ENCODE measurements around the gene TRIP6. TPM values are rescaled to one million over a fixed set of nuclear protein-coding genes. Genes with fewer than 3 reads are reported as not detected.

Gene TRIP6
- total RNA-seq, 2 experiments from 2014 or later = 44.2 to 45.1 TPM

DNA sequence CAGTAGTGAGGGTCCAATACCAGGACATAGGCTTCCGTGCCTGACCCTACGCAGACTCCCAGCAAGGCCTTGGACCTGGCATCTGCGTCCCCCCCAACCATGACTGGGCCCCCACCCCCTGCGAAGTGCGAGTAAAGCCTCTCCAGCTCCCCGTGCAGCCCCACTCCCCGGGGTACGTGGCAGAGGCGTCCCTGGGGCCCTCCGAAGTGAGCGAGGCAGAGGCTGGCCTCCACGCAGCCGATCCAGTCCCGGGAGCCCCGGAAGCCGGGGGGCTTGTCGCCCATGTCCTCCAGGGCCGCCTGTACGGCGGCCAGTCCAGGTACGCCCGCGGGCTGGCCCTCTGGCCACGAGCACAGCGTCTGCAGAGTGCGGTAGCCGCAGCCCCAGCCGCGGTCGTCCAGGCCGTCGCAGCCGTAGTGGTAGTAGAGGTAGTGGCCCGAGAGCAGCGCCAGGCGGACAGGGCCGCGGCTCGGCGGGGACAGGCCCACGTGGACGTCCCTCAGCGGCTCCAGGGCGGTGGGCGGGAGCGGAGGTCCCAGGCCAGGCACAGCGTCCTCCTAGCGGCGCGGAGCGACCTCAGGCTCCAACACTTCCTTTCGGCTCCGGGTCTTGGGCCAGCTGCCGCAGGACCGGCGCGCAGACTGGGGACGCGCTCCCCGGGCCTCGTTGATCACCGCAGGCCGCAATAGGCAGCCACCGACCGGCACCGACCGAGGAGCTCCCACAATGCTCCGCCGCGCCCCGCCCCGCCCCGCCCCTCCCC, 22.0 kb downstream of the TRIP6 start, which contains the start of gene UFSP1:
Gene UFSP1 (minus strand): TSS at position 728 of the 763 bp plus-strand sequence. CDS start 444 bp downstream, at position 284.
- Mint-ChIP-seq H3K27ac (peak within 1 kb of the TSS; percentile 91), H3K4me1 (peaks cover 44% of the 10 kb centered on the region), H3K36me3 (peaks cover 32% of the 10 kb centered on the region), H3K4me3 (peak within 1 kb of the TSS; percentile 87), H3K9me3 (no peaks in the 10 kb centered on the region), H3K27me3 (peaks cover 33% of the 10 kb centered on the region)
- DNase-seq = no peak

DNA sequence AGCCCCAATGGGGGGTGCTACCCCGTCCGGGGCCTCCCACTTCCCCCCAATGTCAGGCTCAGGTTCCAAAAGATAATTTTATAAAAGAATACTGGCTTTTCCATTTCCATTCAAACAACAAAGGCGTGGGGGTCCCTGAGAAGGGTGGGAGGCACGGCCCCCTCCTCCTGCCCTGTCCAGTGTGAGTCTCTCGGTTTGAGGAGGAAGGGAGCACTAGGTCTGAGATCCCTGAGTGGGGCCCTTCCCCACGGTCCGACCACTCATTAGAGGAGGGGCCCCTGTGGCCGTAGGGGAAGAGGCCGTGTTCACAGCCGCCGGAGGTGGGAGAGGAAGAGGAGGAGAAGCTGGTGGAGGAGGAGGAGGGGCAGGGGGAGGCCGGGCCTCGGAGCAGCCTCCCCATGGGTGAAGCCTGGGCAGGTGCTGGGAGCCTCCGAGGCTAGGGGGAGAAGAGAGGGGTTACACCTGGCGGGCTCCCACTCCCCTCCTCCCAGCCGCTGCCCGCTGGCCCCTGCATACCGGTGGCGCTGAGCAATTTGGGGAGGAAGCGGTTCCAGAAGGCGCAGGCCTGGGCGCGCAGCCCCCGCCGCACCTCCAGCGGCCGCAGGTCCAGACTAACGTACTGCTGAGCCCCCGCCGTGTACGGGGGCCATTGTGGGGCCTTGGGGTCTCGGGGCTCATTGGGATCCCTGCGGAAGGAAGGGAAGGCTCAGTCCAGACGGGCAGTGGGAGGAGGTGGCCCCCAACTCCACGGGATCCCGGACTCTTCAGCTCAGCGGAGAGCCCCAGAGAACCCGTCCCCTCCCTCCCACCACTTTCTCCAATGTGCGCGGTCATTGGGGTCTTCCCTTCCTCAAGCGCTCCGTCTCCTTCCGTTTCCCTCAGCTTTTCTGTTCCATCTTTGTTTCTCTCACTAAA, 23.7 kb downstream of the TRIP6 start:
- H3K4me3 Mint-ChIP-seq = peak overlapping the region; percentile 76
- H3K4me1 Mint-ChIP-seq = peaks cover 33% of the 10 kb centered on the region
- peaks cover 37% of the 10 kb centered on the region for H3K27me3 Mint-ChIP-seq
- no peaks in the 10 kb centered on the region for H3K9me3 Mint-ChIP-seq
- H3K36me3 Mint-ChIP-seq = peaks cover 21% of the 10 kb centered on the region
- H3K27ac Mint-ChIP-seq = peak overlapping the region; percentile 74
- no peak for DNase-seq

GRCh38 chr7:100891568-100892247, 24.5 kb downstream of the TRIP6 start:
- peaks cover 44% of the 10 kb centered on the region for H3K27me3 Mint-ChIP-seq
- DNase-seq = no peak
- no peak overlapping the region for H3K27ac Mint-ChIP-seq
- peaks cover 32% of the 10 kb centered on the region for H3K4me1 Mint-ChIP-seq
- H3K9me3 Mint-ChIP-seq = no peaks in the 10 kb centered on the region
- H3K36me3 Mint-ChIP-seq = peaks cover 21% of the 10 kb centered on the region
- peak overlapping the region; percentile 62 for H3K4me3 Mint-ChIP-seq

DNA sequence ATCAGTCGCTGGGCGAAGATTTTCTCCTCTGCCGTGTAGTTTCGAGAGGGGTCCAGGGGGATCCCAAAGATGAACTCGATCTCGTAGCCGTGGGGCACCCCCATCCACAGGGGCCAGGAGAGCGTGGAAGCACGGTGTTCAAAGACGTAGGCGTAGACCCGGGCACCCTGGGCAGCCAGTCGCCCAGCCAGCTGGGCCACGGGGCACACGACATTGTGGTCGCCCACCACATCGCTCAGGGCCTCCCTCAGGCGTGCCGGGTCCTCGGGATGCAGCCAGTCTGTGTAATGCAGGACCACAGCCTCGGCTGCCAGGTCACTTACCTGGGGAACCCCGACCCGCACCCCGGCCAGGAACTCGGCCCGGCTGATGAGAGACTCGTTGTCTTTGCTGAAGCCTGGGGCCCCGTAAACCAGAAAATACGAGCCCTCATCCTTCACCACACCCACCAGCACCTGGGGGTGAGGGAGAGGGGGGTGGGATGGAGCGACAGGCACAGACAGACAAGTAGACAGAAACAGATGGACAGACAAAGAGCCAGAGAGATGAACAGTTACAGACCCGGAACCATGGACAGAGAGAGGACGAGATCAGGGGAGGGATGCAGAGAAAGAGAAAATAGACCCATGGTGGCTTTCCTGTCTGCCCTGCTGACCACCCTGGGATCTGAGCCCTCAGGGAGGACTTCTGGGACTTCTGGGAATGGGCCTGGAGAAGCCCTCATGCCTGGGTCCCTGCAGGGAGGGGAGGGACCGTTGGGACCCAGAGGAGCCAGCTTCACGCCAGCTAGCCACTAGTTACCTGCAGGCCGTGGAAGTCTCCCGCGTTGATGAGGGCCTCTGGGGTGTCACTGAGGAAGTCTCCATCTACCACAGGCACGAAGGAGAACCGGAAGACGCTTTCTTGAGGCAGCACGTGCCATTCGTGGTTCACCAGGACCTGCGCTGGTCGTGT, 25.5 kb downstream of the TRIP6 start:
- H3K9me3 Mint-ChIP-seq = no peaks in the 10 kb centered on the region
- H3K36me3 Mint-ChIP-seq = peaks cover 12% of the 10 kb centered on the region
- no peak overlapping the region for H3K4me3 Mint-ChIP-seq
- no peak for DNase-seq
- peaks cover 49% of the 10 kb centered on the region for H3K27me3 Mint-ChIP-seq
- no peak overlapping the region for H3K27ac Mint-ChIP-seq
- peaks cover 24% of the 10 kb centered on the region for H3K4me1 Mint-ChIP-seq

DNA sequence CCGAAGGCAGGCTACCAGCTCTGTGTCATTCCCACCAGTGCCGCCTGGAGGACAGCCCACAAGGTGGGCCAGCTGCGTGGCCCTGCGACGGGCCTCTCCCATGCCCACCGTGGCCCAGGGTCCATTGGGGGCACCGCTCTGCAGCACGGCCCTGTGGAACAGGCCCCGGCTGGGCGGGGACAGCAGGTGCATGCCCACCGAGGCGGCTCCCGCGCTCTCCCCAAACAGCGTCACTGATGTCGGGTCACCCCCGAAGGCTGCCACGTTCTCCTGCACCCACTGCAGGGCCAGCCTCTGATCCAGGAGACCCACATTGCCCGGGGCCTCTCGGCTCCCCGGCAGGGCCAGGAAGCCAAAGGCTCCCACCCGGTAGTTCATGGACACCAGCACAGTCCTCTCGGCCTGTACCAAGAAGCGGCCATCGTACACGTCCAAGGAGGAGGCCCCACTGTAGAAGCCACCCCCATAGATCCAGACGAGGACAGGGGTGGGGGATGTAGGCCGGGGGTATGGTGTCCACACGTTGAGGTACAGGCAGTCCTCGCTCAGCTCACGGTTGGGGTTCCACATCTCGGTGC, 26.2 kb downstream of the TRIP6 start:
- Mint-ChIP-seq H3K27me3 (peaks cover 57% of the 10 kb centered on the region), H3K4me3 (no peak overlapping the region), H3K27ac (no peak overlapping the region), H3K36me3 (peaks cover 5% of the 10 kb centered on the region), H3K9me3 (no peaks in the 10 kb centered on the region), H3K4me1 (peaks cover 17% of the 10 kb centered on the region)
- no peak for DNase-seq

GRCh38 chr7:100893910-100894721, 26.9 kb downstream of the TRIP6 start:
- DNase-seq = no peak
- H3K4me1 Mint-ChIP-seq = peaks cover 14% of the 10 kb centered on the region
- H3K36me3 Mint-ChIP-seq = no peaks in the 10 kb centered on the region
- H3K27ac Mint-ChIP-seq = no peak overlapping the region
- peaks cover 61% of the 10 kb centered on the region for H3K27me3 Mint-ChIP-seq
- no peak overlapping the region for H3K4me3 Mint-ChIP-seq
- no peaks in the 10 kb centered on the region for H3K9me3 Mint-ChIP-seq

DNA sequence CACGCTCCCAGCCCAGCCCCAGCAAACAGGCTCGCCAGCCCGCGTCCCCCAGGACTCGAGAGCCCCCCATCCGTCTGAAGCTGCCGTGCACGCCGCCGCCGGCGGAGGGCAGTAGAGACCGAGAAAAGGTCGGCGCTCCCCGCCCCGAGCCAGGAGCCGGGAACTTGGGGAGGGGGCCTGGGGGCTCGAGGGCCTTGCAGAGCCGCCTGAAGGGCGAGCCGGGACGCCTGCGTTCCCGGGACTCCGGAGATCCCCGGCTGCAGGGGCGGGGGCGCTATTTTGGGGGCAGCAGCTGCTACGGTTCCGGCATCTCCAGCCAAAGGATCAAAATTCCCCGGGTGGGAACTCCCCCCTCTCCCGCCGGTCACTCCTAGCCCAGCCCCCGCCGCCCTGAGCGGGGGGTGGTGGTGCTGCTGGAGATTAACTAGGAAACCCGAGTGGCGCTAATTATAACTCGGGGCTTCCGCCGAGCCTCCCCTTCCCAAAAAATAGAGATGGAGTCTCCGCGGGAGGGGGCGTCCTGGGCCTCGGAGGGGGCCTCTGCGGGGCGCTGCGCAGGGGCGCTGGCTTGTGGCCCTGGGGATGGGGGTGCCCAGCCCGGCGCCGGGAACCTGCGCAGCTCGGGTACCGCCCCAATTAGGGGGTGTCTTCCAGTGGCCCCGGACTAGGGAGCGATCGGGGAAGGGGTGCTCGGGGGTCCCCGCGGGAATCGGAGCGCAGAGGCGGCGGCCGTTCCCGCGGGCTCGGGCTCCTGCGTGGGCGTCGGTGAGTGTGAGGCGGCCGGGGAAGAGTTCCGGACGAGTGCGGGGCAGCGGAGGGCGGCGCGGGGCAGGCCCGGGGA, 27.9 kb downstream of the TRIP6 start:
- Mint-ChIP-seq H3K9me3 (no peaks in the 10 kb centered on the region), H3K4me1 (peaks cover 13% of the 10 kb centered on the region), H3K27me3 (peaks cover 61% of the 10 kb centered on the region), H3K4me3 (no peak overlapping the region), H3K36me3 (no peaks in the 10 kb centered on the region), H3K27ac (no peak overlapping the region)
- peak; percentile 60 for DNase-seq

GRCh38 chr7:100895701-100895955, 28.4 kb downstream of the TRIP6 start, which contains the start of gene ACHE:
TSS of gene ACHE (minus strand) at chr7:100895888. CDS start at chr7:100894232, 1,656 bp downstream.
- DNase-seq = no peak
- H3K27ac Mint-ChIP-seq = no peak within 1 kb of the TSS
- H3K27me3 Mint-ChIP-seq = peaks cover 56% of the 10 kb centered on the region
- H3K4me1 Mint-ChIP-seq = peaks cover 9% of the 10 kb centered on the region
- no peaks in the 10 kb centered on the region for H3K9me3 Mint-ChIP-seq
- H3K36me3 Mint-ChIP-seq = no peaks in the 10 kb centered on the region
- peak within 1 kb of the TSS; percentile 56 for H3K4me3 Mint-ChIP-seq

GRCh38 chr7:100895956-100896731, 29.0 kb downstream of the TRIP6 start:
- Mint-ChIP-seq H3K4me1 (peaks cover 7% of the 10 kb centered on the region), H3K4me3 (peak overlapping the region; percentile 56), H3K27ac (no peak overlapping the region), H3K36me3 (no peaks in the 10 kb centered on the region), H3K27me3 (peaks cover 58% of the 10 kb centered on the region), H3K9me3 (no peaks in the 10 kb centered on the region)
- no peak for DNase-seq

DNA sequence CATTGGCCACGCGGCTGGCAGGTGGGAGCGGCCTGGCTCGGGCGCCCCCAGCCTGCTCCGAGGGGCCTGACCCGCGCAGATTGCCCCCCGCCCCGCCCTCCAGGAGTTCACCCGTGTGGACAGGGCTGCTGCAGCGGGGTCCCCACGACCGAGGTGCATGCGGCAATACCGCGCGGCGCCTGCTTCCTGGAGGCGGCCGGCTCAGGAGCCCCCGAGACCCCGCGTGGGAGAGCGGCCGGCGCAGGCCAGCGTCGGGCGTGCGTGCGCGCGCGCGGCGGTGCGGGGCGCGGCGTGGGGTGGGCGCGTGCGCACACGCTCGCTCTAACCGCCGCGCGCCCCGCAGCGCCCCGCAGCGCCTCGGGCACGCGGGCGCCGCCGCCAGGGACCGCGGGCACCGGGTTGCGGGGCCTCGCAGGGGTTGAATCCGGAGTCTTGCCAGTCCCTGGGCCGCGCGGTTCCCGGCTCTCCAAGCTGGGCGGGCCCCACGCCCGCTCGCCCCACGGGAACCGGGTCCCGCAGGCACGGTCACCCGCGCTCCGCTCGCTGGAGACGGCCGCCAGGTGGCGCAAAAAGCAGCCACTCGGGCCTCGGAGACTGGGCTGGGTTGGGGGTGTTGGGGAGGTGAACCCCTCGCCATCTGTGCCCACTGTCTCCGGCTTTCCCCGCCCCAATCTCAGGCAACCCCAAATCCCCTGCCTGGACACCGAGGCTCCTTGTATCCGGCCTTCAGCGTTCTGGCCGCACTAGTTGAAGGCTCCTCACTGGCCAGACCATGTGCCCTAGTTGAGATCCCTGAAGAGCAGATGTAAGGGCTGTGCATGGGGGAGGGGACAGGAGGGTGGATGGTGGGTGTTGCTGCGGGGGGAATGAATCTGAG, 29.8 kb downstream of the TRIP6 start:
- Mint-ChIP-seq H3K4me1 (peaks cover 6% of the 10 kb centered on the region), H3K9me3 (no peaks in the 10 kb centered on the region), H3K36me3 (no peaks in the 10 kb centered on the region), H3K27me3 (peaks cover 50% of the 10 kb centered on the region), H3K4me3 (peak overlapping the region; percentile 37), H3K27ac (no peak overlapping the region)
- no peak for DNase-seq

- DNase-seq = no peak
- H3K27ac Mint-ChIP-seq = no peak overlapping the region
- peaks cover 45% of the 10 kb centered on the region for H3K27me3 Mint-ChIP-seq
- H3K9me3 Mint-ChIP-seq = no peaks in the 10 kb centered on the region
- H3K4me3 Mint-ChIP-seq = no peak overlapping the region
- H3K36me3 Mint-ChIP-seq = no peaks in the 10 kb centered on the region
- peaks cover 6% of the 10 kb centered on the region for H3K4me1 Mint-ChIP-seq
Observed at GRCh38 chr7:100897772-100898454, 30.7 kb downstream of the TRIP6 start.
